CD4-positive, alpha-beta memory T cell (primary cell): ENCODE data around the gene PHACTR3. TPM values are rescaled to one million over a fixed set of nuclear protein-coding genes. Genes with fewer than 3 reads are reported as not detected.

Experiments used
- CTCF ChIA-PET: fragments of 350-600 bp; sonication (Branson Sonifier 250); formaldehyde crosslinking; loops from one replicate; lab custom pipeline; 2021; ENCODE audit warnings: inconsistent platforms; ENCODE audit not compliant: partially characterized antibody; lab: Charles Lee
- POLR2A ChIA-PET: fragments of 350-600 bp; sonication (Branson Sonifier 250); formaldehyde crosslinking; loops from one replicate; lab custom pipeline; 2021; ENCODE audit not compliant: partially characterized antibody; lab: Charles Lee
- DNase-seq, 5 donors: peaks; one replicate each; pipeline versions ENCODE4 v3.0.0 to v3.0.0-alpha.2; 2020 to 2022; ENCODE audit warnings: mixed read lengths in 1 of 5
- H3K27ac ChIP-seq: one replicate; pipeline ENCODE4 v1.7.0; 2013; ENCODE audit warnings: low read depth, low read length
- H3K27me3 ChIP-seq: 2 replicates; pipeline ENCODE4 v1.7.0; 2013; ENCODE audit warnings: mild to moderate bottlenecking, low read length, moderate library complexity; ENCODE audit not compliant: insufficient read depth
- H3K36me3 ChIP-seq: 2 replicates; pipeline ENCODE4 v1.7.0; 2013; ENCODE audit warnings: mild to moderate bottlenecking, low read length, moderate library complexity; ENCODE audit not compliant: insufficient read depth
- H3K4me1 ChIP-seq: 2 replicates; pipeline ENCODE4 v1.7.0; 2013; ENCODE audit warnings: mild to moderate bottlenecking, low read length, moderate library complexity; ENCODE audit not compliant: insufficient read depth
- H3K4me3 ChIP-seq, 2 donors: one replicate each; pipeline ENCODE4 v1.7.0; 2013; ENCODE audit warnings: low read length in 2 of 2, mild to moderate bottlenecking in 1 of 2
- H3K9me3 ChIP-seq, 2 donors: one replicate each; pipeline ENCODE4 v1.7.0; 2013; ENCODE audit warnings: low read length in 2 of 2, control low read depth in 1 of 2; ENCODE audit not compliant: control insufficient read depth in 1 of 2
- H3K27ac Mint-ChIP-seq, 7 donors: one replicate each; pipeline ENCODE4 v1.8.0; 2020 to 2021; ENCODE audit warnings: mixed read lengths in 7 of 7, mild to moderate bottlenecking in 6 of 7, inconsistent platforms in 3 of 7, moderate library complexity in 3 of 7
- H3K27me3 Mint-ChIP-seq, 2 donors: one replicate each; pipeline ENCODE4 v1.8.0; 2020 to 2021; ENCODE audit warnings: mixed read lengths in 2 of 2
- H3K36me3 Mint-ChIP-seq, 2 donors: one replicate each; pipeline ENCODE4 v1.8.0; 2020 to 2021; ENCODE audit warnings: mixed read lengths in 2 of 2, inconsistent platforms in 1 of 2, mild to moderate bottlenecking in 1 of 2
- H3K4me1 Mint-ChIP-seq, 4 donors: one replicate each; pipeline ENCODE4 v1.8.0; 2020 to 2021; ENCODE audit warnings: mixed read lengths in 4 of 4, mild to moderate bottlenecking in 1 of 4
- H3K4me3 Mint-ChIP-seq, 8 donors: one replicate each; pipeline ENCODE4 v1.8.0; 2020 to 2021; ENCODE audit warnings: mixed read lengths in 8 of 8, mild to moderate bottlenecking in 7 of 8, moderate library complexity in 6 of 8, inconsistent platforms in 3 of 8
- H3K9me3 Mint-ChIP-seq, 8 donors: one replicate each; pipeline ENCODE4 v1.8.0; 2020 to 2021; ENCODE audit warnings: mixed read lengths in 8 of 8, mild to moderate bottlenecking in 5 of 8, inconsistent platforms in 3 of 8, moderate library complexity in 1 of 8
- intact Hi-C: fragments of 100-400 bp; cut with micrococcal nuclease; formaldehyde crosslinking; loops from one replicate; pipeline ENCODE4 v1.15.1; 2023
- polyA plus RNA-seq, 2 donors: library from polyadenylated mRNA; unstranded; fragments of 300-500 nt; fragmentation: Illumina TruSeq; gene quantifications; one replicate each; pipeline ENCODE4 v1.2.3, GENCODE V29; 2021
- total RNA-seq, 2 experiments: library from RNA; stranded (reverse); gene quantifications; one replicate each; pipeline ENCODE4 v1.2.3, GENCODE V29; 2021

The PHACTR3 gene
- total and polyA plus RNA-seq, 4 experiments from 2014 or later: not detected

DNA sequence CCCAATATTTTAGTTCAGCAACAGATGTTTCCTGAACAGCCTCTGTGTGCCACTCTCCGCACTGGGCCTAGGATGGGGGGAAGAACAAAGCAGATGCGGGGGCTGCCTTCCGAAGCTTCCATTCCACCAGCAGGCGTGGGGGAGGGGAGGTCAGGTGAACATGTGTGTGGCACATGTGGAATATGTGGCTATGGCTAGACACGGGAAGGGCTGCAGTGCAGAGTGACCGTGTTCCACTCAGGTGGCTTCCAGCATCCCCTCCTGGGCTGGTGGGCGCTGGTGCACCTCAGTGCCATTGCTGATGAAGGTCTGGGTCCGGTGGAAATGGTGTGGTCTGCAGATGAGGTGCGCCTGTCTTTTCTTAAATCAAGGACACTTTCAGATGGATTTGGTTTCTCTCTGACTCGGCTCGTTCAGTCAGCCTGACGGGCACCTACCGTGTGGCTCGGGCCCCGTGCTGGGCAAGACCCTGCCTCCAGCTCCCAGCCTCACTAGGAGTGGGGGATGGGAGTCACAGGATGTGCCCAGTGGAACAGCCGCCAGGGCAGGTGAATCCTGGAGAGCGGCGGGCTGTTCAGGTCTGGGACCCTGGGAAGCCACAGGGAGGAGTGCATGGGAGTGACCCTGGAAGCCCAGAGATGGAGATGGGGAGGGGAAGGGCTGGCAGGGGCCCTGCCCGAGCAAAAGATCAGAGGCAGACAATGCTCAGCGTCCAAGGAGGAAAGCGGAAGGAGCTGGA is 218.1 kb downstream of the PHACTR3 start:
- no peaks in the 10 kb centered on the region for H3K36me3 Mint-ChIP-seq
- H3K4me1 Mint-ChIP-seq: no peaks in the 10 kb centered on the region
- no peaks in the 10 kb centered on the region for H3K4me1 ChIP-seq
- no peaks in the 10 kb centered on the region for H3K9me3 ChIP-seq
- ChIA-PET POLR2A (no interaction called here), CTCF (no interaction called here)
- no peak overlapping the region for H3K4me3 ChIP-seq
- peaks cover 0 to 9% of the 10 kb centered on the region in 2 donors for H3K27me3 Mint-ChIP-seq
- H3K9me3 Mint-ChIP-seq: peaks cover 0 to 4% (median 0%) of the 10 kb centered on the region in 8 donors
- H3K36me3 ChIP-seq: no peaks in the 10 kb centered on the region
- intact Hi-C loops: no loop called here
- no peak overlapping the region for H3K27ac ChIP-seq
- no peak overlapping the region for H3K4me3 Mint-ChIP-seq
- no peak overlapping the region for H3K27ac Mint-ChIP-seq
- DNase-seq: no peak
- no peaks in the 10 kb centered on the region for H3K27me3 ChIP-seq

DNA sequence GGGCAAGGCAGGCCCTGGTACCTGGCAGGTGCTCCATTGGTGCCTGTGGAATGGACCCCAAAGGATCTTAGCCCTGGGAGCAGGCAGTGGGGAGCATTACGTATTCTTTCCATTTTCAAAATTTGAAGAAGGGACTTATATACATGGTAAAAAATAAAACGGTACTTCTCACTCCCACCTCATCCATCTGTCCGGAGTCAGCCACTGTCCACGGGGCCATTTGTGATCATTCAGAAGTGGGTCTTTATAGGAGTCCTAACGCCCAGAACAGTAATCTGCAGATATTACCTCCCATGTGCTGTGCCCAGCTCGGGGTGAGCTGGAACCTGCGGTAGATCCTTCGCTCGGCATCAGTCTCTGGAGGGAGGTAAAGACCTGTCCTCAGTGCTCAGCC is 218.7 kb downstream of the PHACTR3 start:
- H3K4me3 ChIP-seq: no peak overlapping the region
- no peaks in the 10 kb centered on the region for H3K27me3 ChIP-seq
- intact Hi-C loops: no loop called here
- Mint-ChIP-seq H3K4me1 (no peaks in the 10 kb centered on the region), H3K27me3 (peaks cover 0 to 9% of the 10 kb centered on the region in 2 donors), H3K36me3 (no peaks in the 10 kb centered on the region), H3K9me3 (peaks cover 0 to 4% (median 0%) of the 10 kb centered on the region in 8 donors), H3K27ac (no peak overlapping the region), H3K4me3 (no peak overlapping the region)
- H3K36me3 ChIP-seq: no peaks in the 10 kb centered on the region
- H3K27ac ChIP-seq: no peak overlapping the region
- CTCF ChIA-PET: no interaction called here
- no peak for DNase-seq
- no peaks in the 10 kb centered on the region for H3K4me1 ChIP-seq
- POLR2A ChIA-PET: no interaction called here
- no peaks in the 10 kb centered on the region for H3K9me3 ChIP-seq

DNA sequence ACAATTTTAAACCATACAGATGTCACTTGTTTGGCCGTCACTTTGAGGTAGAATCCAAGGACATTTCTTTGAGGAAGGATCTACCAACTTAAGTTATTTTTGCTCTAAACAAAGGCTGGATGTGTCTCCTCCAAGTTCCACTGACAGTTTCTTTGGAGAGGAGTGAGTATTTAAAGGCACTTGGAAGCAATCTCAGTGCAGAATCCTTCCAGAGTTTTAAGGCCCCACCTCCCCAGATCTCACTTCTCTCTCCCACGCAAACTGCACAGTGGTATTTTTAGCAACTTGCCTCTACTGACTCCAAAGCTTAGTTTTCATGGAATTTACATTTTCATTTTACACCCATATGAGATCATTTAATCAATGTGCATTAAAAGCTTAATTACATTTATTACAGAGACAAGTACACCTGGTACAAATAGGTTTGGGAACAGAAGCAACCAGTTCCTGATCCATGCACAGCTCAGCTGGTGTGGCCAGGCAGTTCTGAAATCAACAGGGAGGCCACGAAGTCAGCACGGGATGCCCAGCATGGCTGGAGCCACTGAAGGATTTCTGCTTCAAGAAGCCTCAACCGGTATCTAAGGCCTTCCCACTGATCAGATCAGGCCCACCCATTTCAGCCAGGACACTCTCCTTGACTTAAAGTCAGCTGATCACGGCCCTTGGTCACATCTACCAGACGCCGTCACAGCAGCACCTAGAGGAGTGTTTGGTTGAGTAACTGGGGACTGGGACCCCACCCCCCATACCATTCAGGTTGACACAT is 219.3 kb downstream of the PHACTR3 start:
- H3K9me3 ChIP-seq: no peaks in the 10 kb centered on the region
- no peaks in the 10 kb centered on the region for H3K4me1 ChIP-seq
- intact Hi-C loops: no loop called here
- peaks cover 0 to 1% (median 0%) of the 10 kb centered on the region in 4 donors for H3K4me1 Mint-ChIP-seq
- no peak overlapping the region for H3K4me3 ChIP-seq
- CTCF ChIA-PET: no interaction called here
- no peak for DNase-seq
- no peak overlapping the region for H3K4me3 Mint-ChIP-seq
- H3K9me3 Mint-ChIP-seq: peaks cover 0 to 4% (median 0%) of the 10 kb centered on the region in 8 donors
- no peaks in the 10 kb centered on the region for H3K27me3 ChIP-seq
- no peak overlapping the region for H3K27ac Mint-ChIP-seq
- no peak overlapping the region for H3K27ac ChIP-seq
- no peaks in the 10 kb centered on the region for H3K36me3 ChIP-seq
- no peaks in the 10 kb centered on the region for H3K36me3 Mint-ChIP-seq
- peaks cover 1 to 16% of the 10 kb centered on the region in 2 donors for H3K27me3 Mint-ChIP-seq
- POLR2A ChIA-PET: no interaction called here

DNA sequence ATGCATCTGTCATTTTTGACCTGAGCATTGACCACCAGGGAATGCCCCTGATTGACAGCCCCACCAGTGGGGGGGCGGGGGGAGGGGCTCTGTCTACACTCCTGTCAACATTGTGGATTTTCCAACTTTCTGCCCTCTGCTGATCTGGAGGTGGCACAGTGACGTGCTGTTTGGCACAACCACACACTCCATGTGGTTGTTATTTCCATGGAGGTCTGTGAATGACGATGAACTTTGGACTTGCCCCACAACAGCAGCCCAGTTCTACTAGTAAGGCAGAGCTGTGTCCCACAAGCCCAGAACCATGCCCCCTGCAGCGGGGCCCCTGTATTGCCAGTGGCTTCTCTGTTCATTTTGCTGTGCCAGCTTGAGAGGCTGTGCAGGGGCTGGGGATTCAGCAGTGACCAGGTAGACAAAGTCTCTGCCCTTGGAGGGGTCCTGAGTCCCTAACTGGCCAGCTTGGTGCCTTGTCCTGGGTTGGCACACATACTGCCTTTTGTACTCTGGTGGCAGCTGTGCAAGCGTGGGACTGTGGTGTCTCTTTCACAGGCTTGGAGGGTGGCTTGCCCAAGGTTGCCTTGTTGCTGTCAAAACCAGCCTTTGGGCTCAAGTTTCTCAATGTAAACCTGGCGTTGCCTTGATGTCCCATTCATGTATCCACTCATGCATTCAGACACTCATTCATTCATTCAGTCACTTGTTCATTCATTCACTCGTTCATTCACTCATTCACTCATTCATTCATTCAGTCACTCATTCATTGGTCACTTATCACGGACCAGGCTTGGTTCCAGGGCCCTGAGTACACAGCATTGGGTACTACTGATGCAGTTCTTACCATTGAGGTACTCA is 220.6 kb downstream of the PHACTR3 start:
- ChIA-PET CTCF (no interaction called here), POLR2A (no interaction called here)
- Mint-ChIP-seq H3K4me3 (no peak overlapping the region), H3K36me3 (no peaks in the 10 kb centered on the region), H3K4me1 (peaks cover 0 to 2% (median 0%) of the 10 kb centered on the region in 4 donors), H3K27me3 (peaks cover 2 to 20% of the 10 kb centered on the region in 2 donors), H3K9me3 (peaks cover 0 to 4% (median 0%) of the 10 kb centered on the region in 8 donors), H3K27ac (no peak overlapping the region)
- H3K36me3 ChIP-seq: no peaks in the 10 kb centered on the region
- intact Hi-C loops: no loop called here
- no peaks in the 10 kb centered on the region for H3K27me3 ChIP-seq
- H3K4me1 ChIP-seq: no peaks in the 10 kb centered on the region
- no peak overlapping the region for H3K4me3 ChIP-seq
- DNase-seq: no peak
- no peak overlapping the region for H3K27ac ChIP-seq
- no peaks in the 10 kb centered on the region for H3K9me3 ChIP-seq

DNA sequence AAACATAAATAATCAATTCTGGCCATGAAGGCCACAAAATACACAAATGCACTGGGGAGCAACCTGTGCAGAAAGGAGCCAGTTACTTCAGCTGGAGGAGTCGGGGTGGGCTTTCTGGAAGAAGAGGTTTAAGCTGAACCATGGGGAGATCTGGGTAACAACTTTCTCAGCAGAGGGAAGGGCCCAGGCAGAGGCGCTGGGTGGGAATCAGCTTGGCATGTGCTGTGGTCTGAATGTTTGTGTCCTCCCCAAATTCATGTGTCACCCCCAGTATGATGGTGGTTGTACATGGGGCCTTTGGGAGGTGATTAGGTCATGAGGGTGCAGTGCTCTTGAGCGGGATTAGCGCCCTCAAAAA is 221.2 kb downstream of the PHACTR3 start:
- Histone ChIP-seq H3K27ac (no peak overlapping the region), H3K4me3 (no peak overlapping the region), H3K4me1 (no peaks in the 10 kb centered on the region), H3K27me3 (no peaks in the 10 kb centered on the region), H3K36me3 (no peaks in the 10 kb centered on the region), H3K9me3 (no peaks in the 10 kb centered on the region)
- no peak for DNase-seq
- no peak overlapping the region for H3K27ac Mint-ChIP-seq
- ChIA-PET POLR2A (no interaction called here), CTCF (no interaction called here)
- intact Hi-C loops: no loop called here
- peaks cover 5 to 23% of the 10 kb centered on the region in 2 donors for H3K27me3 Mint-ChIP-seq
- H3K4me3 Mint-ChIP-seq: no peak overlapping the region
- H3K36me3 Mint-ChIP-seq: no peaks in the 10 kb centered on the region
- H3K9me3 Mint-ChIP-seq: peaks cover 0 to 4% (median 0%) of the 10 kb centered on the region in 8 donors
- H3K4me1 Mint-ChIP-seq: peaks cover 0 to 2% (median 0%) of the 10 kb centered on the region in 4 donors

DNA sequence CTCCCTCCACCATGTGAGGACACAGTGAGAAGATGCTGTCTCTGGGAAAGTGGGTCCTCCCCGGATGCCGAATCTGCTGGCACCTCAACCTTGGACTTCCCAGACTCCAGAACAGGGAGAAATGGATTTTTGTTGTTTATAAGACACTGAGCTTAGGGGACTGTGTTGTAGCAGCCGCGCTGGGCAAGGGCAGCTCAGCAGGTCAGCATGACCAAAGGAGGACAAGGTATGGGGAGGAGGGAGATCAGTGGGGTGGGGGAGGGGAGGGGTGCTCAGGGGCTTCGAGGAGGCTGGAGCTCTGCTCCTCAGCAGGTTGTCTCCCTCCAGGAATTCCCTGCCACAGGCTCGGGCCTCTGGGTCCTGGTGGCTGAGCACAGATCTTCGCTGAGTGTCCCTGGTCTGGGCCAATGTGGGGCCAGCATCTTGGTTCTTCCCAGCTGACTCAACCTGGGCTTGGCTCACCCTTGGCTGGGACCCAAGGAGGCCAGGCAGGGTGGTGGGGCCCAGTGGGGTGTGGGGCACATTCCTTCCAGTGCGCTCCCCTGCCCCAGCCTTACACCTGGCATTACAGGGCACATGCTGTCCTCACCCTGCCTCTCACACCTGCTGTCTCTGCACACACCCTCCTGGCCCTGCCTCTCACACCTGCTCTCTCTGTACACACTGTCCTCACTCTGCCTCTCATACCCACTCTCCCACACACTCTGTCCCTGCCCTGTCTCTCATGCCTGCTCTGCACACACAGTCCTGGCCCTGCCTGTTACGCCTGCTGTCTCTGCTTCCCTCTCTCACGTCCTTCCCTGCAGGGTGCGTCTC is 221.8 kb downstream of the PHACTR3 start:
- ChIA-PET POLR2A (no interaction called here), CTCF (no interaction called here)
- intact Hi-C loops: no loop called here
- H3K27me3 Mint-ChIP-seq: peaks cover 5 to 23% of the 10 kb centered on the region in 2 donors
- H3K27ac Mint-ChIP-seq: peak overlapping the region in 1 of 7 donors; percentile 56
- no peak overlapping the region for H3K4me3 Mint-ChIP-seq
- H3K4me3 ChIP-seq: no peak overlapping the region
- no peak for DNase-seq
- H3K4me1 ChIP-seq: no peaks in the 10 kb centered on the region
- no peak overlapping the region for H3K27ac ChIP-seq
- H3K27me3 ChIP-seq: no peaks in the 10 kb centered on the region
- peaks cover 0 to 2% (median 0%) of the 10 kb centered on the region in 4 donors for H3K4me1 Mint-ChIP-seq
- H3K36me3 Mint-ChIP-seq: no peaks in the 10 kb centered on the region
- H3K36me3 ChIP-seq: no peaks in the 10 kb centered on the region
- no peaks in the 10 kb centered on the region for H3K9me3 ChIP-seq
- H3K9me3 Mint-ChIP-seq: peaks cover 0 to 4% (median 0%) of the 10 kb centered on the region in 8 donors
